ENCODE measurements around the gene TYR. TPM values are rescaled to one million over a fixed set of nuclear protein-coding genes. Genes with fewer than 3 reads are reported as not detected.
"Not testable (repeated sequence)": the region's sequence is repeated elsewhere in the genome, so short reads cannot be mapped to it uniquely, and the experiment has no call there.

Gene TYR
- total RNA-seq, 4 donors from 2014 or later: not detected

DNA sequence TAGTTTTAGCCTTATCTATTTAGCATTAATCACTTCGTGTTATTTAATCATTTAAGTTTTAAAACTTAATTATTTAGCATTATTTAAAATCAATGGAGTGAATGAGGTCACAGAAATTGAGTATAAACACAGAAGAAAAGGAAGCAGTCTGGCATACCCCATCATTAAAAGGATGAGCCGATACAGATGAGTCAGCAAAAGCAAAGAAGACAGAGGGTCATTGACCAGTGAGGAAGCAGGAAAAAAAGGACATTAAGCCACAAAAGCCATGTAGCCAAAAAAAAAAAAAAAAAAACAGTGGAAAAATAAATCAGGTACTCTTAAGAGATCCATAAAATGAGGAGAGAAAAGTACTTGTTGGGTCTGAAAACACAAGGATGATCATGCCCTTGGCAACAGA is 71.5 kb downstream of the TYR start:
- H3K9me3 ChIP-seq: no peaks in the 10 kb centered on the region
- no peaks in the 10 kb centered on the region for H3K36me3 ChIP-seq
- H3K4me3 ChIP-seq: no peak overlapping the region
- ATAC-seq: no peak
- no peaks in the 10 kb centered on the region for H3K4me1 ChIP-seq
- no peaks in the 10 kb centered on the region for H3K27me3 ChIP-seq
- intact Hi-C loops (cut with DNase I; ENCODE audit: low total_unique reads) (no loop called here), in situ Hi-C loops (cut with MboI; ENCODE audit: low sequenced_read_pairs in 4 of 4) (no loop called here)
- TF ChIP-seq, protein P1, sequence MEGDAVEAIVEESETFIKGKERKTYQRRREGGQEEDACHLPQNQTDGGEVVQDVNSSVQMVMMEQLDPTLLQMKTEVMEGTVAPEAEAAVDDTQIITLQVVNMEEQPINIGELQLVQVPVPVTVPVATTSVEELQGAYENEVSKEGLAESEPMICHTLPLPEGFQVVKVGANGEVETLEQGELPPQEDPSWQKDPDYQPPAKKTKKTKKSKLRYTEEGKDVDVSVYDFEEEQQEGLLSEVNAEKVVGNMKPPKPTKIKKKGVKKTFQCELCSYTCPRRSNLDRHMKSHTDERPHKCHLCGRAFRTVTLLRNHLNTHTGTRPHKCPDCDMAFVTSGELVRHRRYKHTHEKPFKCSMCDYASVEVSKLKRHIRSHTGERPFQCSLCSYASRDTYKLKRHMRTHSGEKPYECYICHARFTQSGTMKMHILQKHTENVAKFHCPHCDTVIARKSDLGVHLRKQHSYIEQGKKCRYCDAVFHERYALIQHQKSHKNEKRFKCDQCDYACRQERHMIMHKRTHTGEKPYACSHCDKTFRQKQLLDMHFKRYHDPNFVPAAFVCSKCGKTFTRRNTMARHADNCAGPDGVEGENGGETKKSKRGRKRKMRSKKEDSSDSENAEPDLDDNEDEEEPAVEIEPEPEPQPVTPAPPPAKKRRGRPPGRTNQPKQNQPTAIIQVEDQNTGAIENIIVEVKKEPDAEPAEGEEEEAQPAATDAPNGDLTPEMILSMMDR (IDR thresholded peaks at IDR 0.05 in 4 of 5, conservative IDR thresholded peaks at IDR 0.05 in 1 of 5): no peak
- TF ChIP-seq POLR2A (IDR thresholded peaks at IDR 0.05): no peak
- DNase-seq: no peak
- no peak overlapping the region for H3K27ac ChIP-seq

DNA sequence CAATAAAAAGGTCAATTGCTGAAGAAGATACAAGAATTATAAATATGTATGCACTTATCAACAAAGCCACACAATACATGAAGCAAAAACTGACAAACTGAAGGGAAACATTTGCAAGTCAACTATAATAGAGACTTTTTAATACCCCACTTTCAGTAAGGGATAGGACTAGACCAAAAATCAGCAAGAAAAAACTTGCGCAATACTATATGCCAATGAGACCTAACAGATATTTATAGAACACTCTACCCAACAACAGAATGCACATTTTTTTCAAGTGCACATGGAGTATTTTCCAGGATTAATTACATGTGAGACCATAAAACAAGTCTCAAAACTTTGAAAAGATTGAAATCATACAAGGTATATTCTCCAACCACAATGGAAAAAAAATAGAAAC is 83.8 kb downstream of the TYR start:
- H3K27me3 ChIP-seq; in situ Hi-C loops (cut with MboI; ENCODE audit: low sequenced_read_pairs in 4 of 4); H3K36me3 ChIP-seq; H3K9me3 ChIP-seq; DNase-seq; H3K27ac ChIP-seq; ATAC-seq; H3K4me3 ChIP-seq; intact Hi-C loops (cut with DNase I; ENCODE audit: low total_unique reads); H3K4me1 ChIP-seq: not testable (repeated sequence)

DNA sequence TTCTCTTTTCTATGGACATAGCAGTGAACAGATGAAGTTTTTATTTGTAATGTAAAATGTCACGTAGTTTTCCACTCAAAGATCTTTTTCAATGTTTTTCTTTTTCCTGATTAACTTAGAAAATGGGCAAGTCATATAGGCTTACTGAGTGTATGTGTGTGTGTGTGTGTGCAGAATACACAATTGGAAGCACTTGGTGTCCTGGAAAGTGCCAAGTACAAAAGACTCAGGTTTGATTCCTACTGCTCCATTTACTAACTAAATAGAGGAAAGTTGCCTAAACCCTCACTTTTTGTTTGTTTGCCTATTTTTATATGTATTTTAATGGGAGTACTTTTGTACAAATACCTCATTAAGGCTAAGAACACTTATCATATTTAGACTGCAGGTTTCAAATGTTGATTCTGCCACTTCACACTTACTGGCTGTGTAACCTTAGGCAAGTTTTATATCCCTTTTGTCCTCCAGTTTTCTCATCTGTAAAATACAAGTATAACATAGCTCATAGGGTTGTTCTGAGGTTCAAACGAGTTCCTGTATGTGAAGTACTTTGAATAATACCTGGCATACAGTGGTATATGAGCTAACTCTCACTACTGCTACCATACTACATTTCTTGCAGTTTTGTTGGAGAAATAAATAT is 90.1 kb downstream of the TYR start:
- no peak overlapping the region for H3K27ac ChIP-seq
- TF ChIP-seq, protein P1 (IDR thresholded peaks at IDR 0.05 in 4 of 5, conservative IDR thresholded peaks at IDR 0.05 in 1 of 5): no peak
- TF ChIP-seq POLR2A (IDR thresholded peaks at IDR 0.05): no peak
- in situ Hi-C loops (cut with MboI; ENCODE audit: low sequenced_read_pairs in 4 of 4): no loop called here
- intact Hi-C loops (cut with DNase I; ENCODE audit: low total_unique reads): no loop called here
- DNase-seq (no peak), ATAC-seq (no peak)
- H3K36me3 ChIP-seq: no peaks in the 10 kb centered on the region
- H3K4me3 ChIP-seq: no peak overlapping the region
- H3K9me3 ChIP-seq: no peaks in the 10 kb centered on the region
- H3K27me3 ChIP-seq: no peaks in the 10 kb centered on the region
- H3K4me1 ChIP-seq: no peaks in the 10 kb centered on the region

DNA sequence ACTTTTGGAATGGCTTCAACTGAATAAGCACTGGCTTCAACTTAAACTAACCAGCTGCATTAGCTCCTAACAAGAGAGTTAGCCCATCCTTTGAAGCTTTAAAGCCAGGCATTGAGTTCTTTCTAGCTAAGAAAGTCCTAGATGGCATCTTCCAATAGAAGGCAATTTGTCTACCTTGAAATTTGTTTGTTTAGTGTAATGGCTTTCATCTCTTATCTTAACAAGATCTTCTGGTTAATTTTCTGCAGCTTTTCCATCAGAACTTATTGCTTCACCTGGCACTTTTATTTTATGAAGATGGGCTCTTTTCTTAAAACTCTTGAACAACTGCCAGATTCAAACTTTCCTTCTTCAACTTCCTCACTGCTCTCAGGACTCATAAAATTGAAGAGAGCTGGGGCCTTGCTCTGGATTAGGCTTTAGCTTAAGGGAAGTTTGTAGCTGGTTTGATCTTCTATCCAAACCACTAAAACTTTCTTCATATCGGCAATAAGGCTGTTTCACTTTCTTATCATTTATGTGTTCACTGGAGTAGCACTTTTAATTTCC is 94.9 kb downstream of the TYR start:
- H3K9me3 ChIP-seq; H3K27me3 ChIP-seq; DNase-seq; intact Hi-C loops (cut with DNase I; ENCODE audit: low total_unique reads); H3K27ac ChIP-seq; H3K4me1 ChIP-seq; in situ Hi-C loops (cut with MboI; ENCODE audit: low sequenced_read_pairs in 4 of 4); H3K4me3 ChIP-seq; ATAC-seq; H3K36me3 ChIP-seq: not testable (repeated sequence)

DNA sequence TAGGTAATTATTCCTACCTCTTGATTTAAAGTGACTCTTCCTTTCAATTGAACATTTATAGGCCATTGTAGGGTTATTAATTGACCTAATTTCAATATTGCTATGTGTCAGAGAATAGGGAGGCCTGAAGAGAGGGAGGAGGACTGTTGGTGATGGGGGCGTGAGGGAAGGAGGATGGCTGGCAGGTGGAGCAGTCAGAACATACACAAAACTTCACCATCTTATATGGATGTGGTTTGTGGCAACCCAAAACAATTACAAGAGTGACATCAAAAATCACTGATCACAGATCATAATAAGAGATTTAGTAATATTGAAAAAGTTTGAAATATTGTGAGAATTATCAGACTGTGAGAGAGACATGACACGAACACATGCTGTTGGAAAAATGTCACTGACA is 95.5 kb downstream of the TYR start:
- ATAC-seq; H3K9me3 ChIP-seq; H3K4me3 ChIP-seq; H3K27ac ChIP-seq; DNase-seq; H3K27me3 ChIP-seq; H3K36me3 ChIP-seq; intact Hi-C loops (cut with DNase I; ENCODE audit: low total_unique reads); H3K4me1 ChIP-seq; in situ Hi-C loops (cut with MboI; ENCODE audit: low sequenced_read_pairs in 4 of 4): not testable (repeated sequence)

DNA sequence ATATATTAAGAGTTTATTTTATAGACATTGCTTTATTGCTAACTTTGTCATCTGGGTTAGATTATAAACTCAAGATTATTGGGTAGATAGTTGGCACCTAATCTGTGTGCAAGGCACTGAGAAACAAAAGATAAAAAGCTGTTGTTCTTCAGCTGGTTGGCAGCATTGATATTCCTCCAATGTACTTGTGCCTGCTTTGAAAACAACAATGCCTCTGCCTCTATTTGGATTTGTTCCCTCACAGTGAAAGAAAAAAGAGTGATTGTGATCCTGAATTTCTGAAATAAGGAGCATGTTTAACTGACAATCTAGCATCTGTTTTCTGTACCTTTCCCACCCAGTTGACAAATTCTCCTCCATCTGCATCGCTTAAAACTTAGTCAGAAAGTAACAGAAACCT is 98.3 kb downstream of the TYR start:
- no peaks in the 10 kb centered on the region for H3K36me3 ChIP-seq
- DNase-seq (no peak), ATAC-seq (no peak)
- no peaks in the 10 kb centered on the region for H3K4me1 ChIP-seq
- no peaks in the 10 kb centered on the region for H3K27me3 ChIP-seq
- no peak for TF ChIP-seq POLR2A (IDR thresholded peaks at IDR 0.05)
- TF ChIP-seq, protein P1 (IDR thresholded peaks at IDR 0.05 in 4 of 5, conservative IDR thresholded peaks at IDR 0.05 in 1 of 5): no peak
- in situ Hi-C loops (cut with MboI; ENCODE audit: low sequenced_read_pairs in 4 of 4): no loop called here
- H3K9me3 ChIP-seq: no peaks in the 10 kb centered on the region
- no peak overlapping the region for H3K27ac ChIP-seq
- no peak overlapping the region for H3K4me3 ChIP-seq
- intact Hi-C loops (cut with DNase I; ENCODE audit: low total_unique reads): no loop called here
